RWPE2 (cell line): ENCODE results near the gene PLB1.

ENCODE experiments used
- ATAC-seq: fragments of 200-7000 bp; cut with Tn5 transposase; 3 replicates; pipeline ENCODE4 v1.9.1; 2021; ENCODE audit warnings: low read depth
- DNase-seq: peaks from one replicate; pipeline ENCODE4 v3.0.0-alpha.2; 2020; ENCODE audit warnings: low spot score
- H3K27ac ChIP-seq: fragments of 450-650 bp; 2 replicates; pipeline ENCODE4 v1.5.1; 2017; ENCODE audit warnings: mild to moderate bottlenecking; ENCODE audit not compliant: poor library complexity, severe bottlenecking
- H3K27me3 ChIP-seq: fragments of 250-450 bp; sonication (Bioruptor Pico); 2 replicates; pipeline ENCODE4 v1.5.1; 2021; ENCODE audit warnings: mild to moderate bottlenecking, moderate library complexity; ENCODE audit not compliant: insufficient read depth, poor library complexity, severe bottlenecking
- H3K36me3 ChIP-seq: fragments of 250-450 bp; sonication (Bioruptor Pico); 2 replicates; pipeline ENCODE4 v1.5.1; 2020; ENCODE audit warnings: low read depth, mild to moderate bottlenecking, moderate library complexity
- H3K4me1 ChIP-seq: fragments of 250-450 bp; sonication (Bioruptor Pico); 2 replicates; pipeline ENCODE4 v1.5.1; 2021; ENCODE audit warnings: mild to moderate bottlenecking, moderate library complexity; ENCODE audit not compliant: insufficient read depth, poor library complexity, severe bottlenecking
- H3K4me3 ChIP-seq: fragments of 250-450 bp; sonication (Bioruptor Pico); 2 replicates; pipeline ENCODE4 v1.5.1; 2021; ENCODE audit warnings: mild to moderate bottlenecking, moderate library complexity; ENCODE audit not compliant: severe bottlenecking
- H3K9me3 ChIP-seq: fragments of 250-450 bp; sonication (Bioruptor Pico); 2 replicates; pipeline ENCODE4 v1.5.1; 2021; ENCODE audit warnings: mild to moderate bottlenecking, moderate library complexity; ENCODE audit not compliant: severe bottlenecking
- CTCF ChIP-seq: fragments of 450-650 bp; IDR thresholded peaks from one replicate; pipeline ENCODE4 v1.5.1; 2017; ENCODE audit warnings: mild to moderate bottlenecking, moderate library complexity; ENCODE audit not compliant: poor library complexity, severe bottlenecking

PLB1 gene

GRCh38 chr2:28593160-28593755, 97.4 kb downstream of the PLB1 start:
- H3K9me3 ChIP-seq = no peaks in the 10 kb centered on the region
- no peaks in the 10 kb centered on the region for H3K36me3 ChIP-seq
- no peak overlapping the region for H3K4me3 ChIP-seq
- H3K27ac ChIP-seq = peak overlapping the region; percentile 81
- no peak for TF ChIP-seq CTCF
- ATAC-seq = no peak
- H3K27me3 ChIP-seq = no peaks in the 10 kb centered on the region
- no peak for DNase-seq
- peaks cover 27% of the 10 kb centered on the region for H3K4me1 ChIP-seq

- no peak for TF ChIP-seq CTCF
- DNase-seq = no peak
- H3K4me1 ChIP-seq = peaks cover 27% of the 10 kb centered on the region
- H3K9me3 ChIP-seq = no peaks in the 10 kb centered on the region
- no peak; the same call in 2 of the 3 replicates for ATAC-seq
- no peaks in the 10 kb centered on the region for H3K36me3 ChIP-seq
- peak overlapping the region; percentile 81 for H3K27ac ChIP-seq
- no peaks in the 10 kb centered on the region for H3K27me3 ChIP-seq
- no peak overlapping the region for H3K4me3 ChIP-seq
Observed at GRCh38 chr2:28594000-28594331, 98.1 kb downstream of the PLB1 start.

GRCh38 chr2:28594332-28595108, 98.7 kb downstream of the PLB1 start:
- peak; percentile 84 for DNase-seq
- Histone ChIP-seq H3K4me1 (peaks cover 27% of the 10 kb centered on the region), H3K27me3 (no peaks in the 10 kb centered on the region), H3K9me3 (no peaks in the 10 kb centered on the region), H3K27ac (peak overlapping the region; percentile 81), H3K4me3 (no peak overlapping the region), H3K36me3 (no peaks in the 10 kb centered on the region)
- TF ChIP-seq CTCF = peak; percentile 96
- peak; percentile 85 for ATAC-seq

GRCh38 chr2:28595323-28595722, 99.5 kb downstream of the PLB1 start:
- TF ChIP-seq CTCF = no peak
- DNase-seq (no peak), ATAC-seq (no peak)
- Histone ChIP-seq H3K9me3 (no peaks in the 10 kb centered on the region), H3K27me3 (no peaks in the 10 kb centered on the region), H3K4me3 (no peak overlapping the region), H3K4me1 (peaks cover 27% of the 10 kb centered on the region), H3K27ac (peak overlapping the region; percentile 81), H3K36me3 (no peaks in the 10 kb centered on the region)

GRCh38 chr2:28598484-28598883, 102.6 kb downstream of the PLB1 start:
- no peaks in the 10 kb centered on the region for H3K27me3 ChIP-seq
- H3K4me3 ChIP-seq = no peak overlapping the region
- ATAC-seq (no peak), DNase-seq (no peak)
- H3K9me3 ChIP-seq = no peaks in the 10 kb centered on the region
- no peaks in the 10 kb centered on the region for H3K36me3 ChIP-seq
- H3K27ac ChIP-seq = no peak overlapping the region
- peaks cover 35% of the 10 kb centered on the region for H3K4me1 ChIP-seq
- TF ChIP-seq CTCF = no peak
